SK-MEL-5 (cell line): ENCODE measurements around the gene WDR62. TPM values are rescaled to one million over a fixed set of nuclear protein-coding genes. Genes with fewer than 3 reads are reported as not detected.

ENCODE experiments used
- DNase-seq: peaks from one replicate; pipeline ENCODE4 v3.0.0-alpha.2; 2016; ENCODE audit warnings: low read depth, low spot score
- in situ Hi-C: cut with HindIII; loops from 2 replicates; pipeline ENCODE4 v1.10.0; 2016; ENCODE audit warnings: low sequenced_read_pairs, high pct_unique_total_duplicates, low pct_unique_long_range_greater_than_20kb
- total RNA-seq: library from RNA; depleted of rRNA; stranded (reverse); fragments of >200 nt; shearing (Covaris generic); gene quantifications from 2 replicates; pipeline ENCODE4 v1.2.3, GENCODE V29; 2014; rRNA removed

Gene WDR62
- total RNA-seq, 1 experiment from 2014 or later: 2.7 TPM

DNA sequence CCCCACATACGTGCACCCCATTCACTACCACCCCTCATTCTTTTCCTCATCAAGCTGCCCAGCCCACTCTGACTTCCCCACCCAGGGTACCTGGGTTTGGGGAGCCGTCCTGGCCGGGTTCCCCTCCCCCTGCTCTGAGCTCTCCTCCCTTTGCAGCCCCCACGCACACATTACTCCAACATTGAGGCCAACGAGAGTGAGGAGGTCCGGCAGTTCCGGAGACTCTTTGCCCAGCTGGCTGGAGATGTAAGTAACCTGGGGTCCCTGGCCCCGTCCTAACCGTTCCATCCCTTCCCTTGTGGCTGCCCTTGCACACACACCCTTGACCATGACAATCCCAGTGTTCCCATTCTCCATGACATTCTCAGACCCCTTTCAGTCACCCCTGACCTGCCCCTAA lies 87.8 kb downstream of the WDR62 start:
- no peak for DNase-seq
- in situ Hi-C loops: no loop called here

DNA sequence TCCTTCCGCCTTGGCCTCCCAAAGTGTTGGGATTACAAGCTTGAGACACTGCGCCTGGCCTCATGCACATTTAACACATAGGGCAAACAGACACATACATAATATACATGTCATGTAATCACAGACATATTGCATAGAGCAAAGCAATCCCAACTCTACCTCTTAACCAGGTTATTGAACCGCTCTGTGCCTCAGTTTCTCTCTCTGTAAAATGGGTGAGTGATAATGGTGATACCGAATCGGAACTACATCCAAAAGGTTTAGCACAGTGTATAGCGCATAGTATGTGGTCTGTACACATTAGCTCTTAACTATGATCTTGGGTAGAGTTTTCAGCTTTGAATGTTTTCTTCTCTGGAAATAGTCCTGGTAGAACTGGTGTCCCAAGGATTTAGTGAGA lies 89.9 kb downstream of the WDR62 start:
- in situ Hi-C loops: no loop called here
- DNase-seq: no peak

DNA sequence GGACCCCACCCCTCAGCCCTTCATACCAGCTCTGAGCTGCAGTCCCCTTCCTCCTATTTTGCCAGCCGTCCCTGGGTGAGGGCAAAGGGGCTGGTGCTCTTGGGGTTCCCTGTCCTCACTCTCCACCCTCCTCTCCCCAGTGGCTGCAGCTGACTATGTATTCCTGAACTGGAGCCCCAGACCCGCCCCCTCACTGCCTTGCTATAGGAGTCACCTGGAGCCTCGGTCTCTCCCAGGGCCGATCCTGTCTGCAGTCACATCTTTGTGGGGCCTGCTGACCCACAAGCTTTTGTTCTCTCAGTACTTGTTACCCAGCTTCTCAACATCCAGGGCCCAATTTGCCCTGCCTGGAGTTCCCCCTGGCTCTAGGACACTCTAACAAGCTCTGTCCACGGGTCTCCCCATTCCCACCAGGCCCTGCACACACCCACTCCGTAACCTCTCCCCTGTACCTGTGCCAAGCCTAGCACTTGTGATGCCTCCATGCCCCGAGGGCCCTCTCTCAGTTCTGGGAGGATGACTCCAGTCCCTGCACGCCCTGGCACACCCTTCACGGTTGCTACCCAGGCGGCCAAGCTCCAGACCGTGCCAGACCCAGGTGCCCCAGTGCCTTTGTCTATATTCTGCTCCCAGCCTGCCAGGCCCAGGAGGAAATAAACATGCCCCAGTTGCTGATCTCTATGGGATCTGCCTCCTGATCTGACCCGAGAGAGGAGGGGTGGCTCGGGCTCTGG lies 95.1 kb downstream of the WDR62 start:
- no peak for DNase-seq
- in situ Hi-C loops: no loop called here

DNA sequence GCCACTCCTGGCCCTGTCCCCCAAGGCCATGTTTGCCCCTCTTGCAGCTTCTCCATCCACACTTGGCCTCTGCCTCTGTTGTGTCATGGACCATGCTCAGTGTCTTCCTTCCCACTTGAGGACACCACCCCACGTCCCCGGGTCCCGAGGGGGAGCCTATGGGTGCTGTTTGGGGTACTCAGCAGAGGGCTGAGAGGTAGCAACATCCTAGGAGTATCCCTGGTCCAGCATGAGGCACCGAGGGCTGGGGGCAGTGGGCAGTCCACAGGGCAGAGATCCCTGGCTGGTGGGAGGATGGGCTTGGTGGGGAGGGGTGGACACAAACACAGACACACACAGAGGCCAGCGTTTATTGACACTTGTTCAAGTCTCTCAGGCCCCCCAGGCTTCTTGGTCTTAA lies 95.9 kb downstream of the WDR62 start:
- no peak for DNase-seq
- in situ Hi-C loops: no loop called here

DNA sequence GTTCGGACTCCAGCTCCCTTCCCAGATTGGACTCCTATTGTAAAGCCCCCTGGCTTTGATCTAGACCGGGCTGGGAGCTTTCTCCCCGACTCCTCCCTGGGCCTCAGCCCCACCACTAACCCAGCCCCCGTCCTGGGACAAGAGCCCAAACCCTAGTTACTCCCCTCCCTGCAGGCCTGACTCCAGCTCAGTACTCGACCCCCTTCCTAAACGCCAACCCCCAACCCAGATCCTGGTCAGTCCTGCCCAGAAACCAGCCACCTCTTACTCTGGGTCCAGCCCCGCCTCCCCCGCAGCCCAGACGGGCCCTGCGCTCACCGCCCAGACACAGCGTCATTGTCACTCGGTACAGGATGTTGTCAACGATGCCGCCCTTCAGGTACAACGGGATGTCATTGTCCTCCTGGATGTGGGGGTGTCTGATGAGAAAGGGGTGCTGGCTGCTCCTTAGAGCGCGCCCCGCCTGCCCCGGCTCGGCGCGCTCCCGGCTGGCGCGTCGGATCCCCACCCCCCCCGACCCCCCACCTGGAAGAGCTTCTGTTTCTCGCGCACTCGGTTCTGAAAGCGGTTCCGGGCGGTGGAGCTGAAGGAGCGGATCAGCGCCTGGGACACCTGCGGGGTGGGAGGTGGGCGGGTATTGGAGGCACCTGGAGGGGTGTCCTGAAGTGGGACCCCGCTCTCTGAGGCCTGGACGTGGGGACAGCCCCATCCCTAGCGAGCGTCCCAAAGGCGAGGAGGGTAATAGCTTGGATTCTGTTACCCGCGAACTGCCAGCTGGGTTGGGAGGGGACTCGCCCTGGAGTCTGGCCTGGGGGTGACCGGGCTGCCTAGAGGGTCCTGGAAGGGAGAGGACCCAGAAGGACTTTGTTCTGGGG lies 96.7 kb downstream of the WDR62 start:
- in situ Hi-C loops: no loop called here
- DNase-seq: no peak

DNA sequence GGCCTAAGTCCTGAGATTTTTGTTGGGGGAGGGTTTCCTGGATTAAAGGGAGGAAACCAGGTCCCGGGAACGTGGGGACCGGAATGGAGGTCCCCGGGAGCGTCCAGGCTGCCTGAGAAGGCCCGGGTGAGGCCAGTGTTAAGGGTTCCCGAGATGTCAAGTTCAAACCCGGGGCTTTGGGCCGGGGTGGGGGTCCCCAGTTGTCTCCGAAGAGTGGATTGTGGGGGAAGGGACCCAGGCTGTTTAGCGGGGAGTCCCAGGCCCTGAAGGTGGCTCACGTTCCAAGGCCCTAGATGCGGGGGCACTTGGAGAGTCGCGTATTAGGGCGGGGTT lies 97.3 kb downstream of the WDR62 start:
- in situ Hi-C loops: no loop called here
- no peak for DNase-seq

DNA sequence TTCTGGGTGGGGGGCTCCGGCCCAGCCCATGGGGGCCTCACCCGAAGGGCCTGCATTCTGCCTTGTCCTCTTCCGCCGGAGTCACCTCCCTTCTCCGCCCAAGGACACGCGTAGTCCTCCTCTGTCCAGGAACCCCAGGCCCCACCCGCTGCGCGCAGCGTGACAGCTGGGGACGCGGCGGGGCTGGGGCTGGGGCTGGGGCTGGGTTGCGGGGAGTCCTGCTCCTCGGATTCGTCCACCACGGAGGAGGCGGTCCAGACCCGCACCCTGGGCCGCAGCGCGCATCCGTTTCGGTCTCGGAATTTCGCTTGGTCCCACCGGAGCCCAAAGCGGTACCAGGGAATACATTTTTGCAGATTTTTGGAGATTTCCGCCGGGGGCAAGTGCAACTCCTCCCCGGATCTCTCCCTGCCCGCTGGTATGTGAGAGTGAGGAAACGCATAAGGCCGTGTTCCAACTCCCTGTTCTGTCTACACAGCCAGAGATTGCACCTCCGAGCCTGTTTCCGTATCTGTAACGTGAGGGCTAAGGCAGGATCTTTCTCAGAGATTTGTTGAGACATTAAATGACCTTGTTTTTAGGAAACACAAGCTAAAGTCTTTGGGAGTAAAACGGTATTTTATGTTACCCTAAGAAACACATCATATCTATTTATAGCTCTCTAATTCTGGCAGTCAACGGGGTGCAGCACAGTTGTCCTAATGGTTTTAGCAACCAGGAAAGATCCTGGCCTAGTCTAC lies 97.8 kb downstream of the WDR62 start, which contains the start of gene COX7A1:
COX7A1 (minus strand) TSS at position 96 of the 740 bp plus-strand sequence; CDS start at position 56, 40 bp downstream.
- DNase-seq: no peak

DNA sequence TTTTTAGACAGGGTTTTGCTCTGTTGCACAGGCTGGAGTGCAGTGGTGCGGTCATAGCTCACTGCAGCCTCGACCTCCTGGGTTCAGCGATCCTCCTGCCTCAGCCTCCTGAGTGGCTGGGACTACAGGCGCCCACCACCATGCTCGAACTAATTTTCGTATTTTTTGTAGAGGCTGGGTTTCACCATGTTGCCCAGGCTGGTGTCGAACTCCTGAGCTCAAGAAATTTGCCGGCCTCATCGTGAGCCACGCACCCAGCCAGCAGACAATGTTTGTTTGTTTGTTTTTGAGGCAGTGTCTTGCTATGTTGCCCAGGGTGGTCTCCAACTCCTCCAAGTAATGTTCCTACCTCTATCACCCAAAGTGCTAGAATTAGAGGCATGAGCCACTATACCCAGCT lies 98.4 kb downstream of the WDR62 start:
- DNase-seq: no peak
- in situ Hi-C loops: no loop called here

More for the DNA sequence above, 97.8 kb downstream of the WDR62 start, which contains the start of gene COX7A1:
- in situ Hi-C loops: no loop called here

Other genes with a start within 250 kb of the WDR62 start
- not detected in 2 replicates for gene PRODH2, start 242.1 kb upstream of the WDR62 start, total RNA-seq
- gene NPHS1, start 202.4 kb upstream of the WDR62 start, total RNA-seq: not detected in 2 replicates
- gene KIRREL2, start 198.0 kb upstream of the WDR62 start, total RNA-seq: 1.7 and 2.4 TPM in 2 replicates
- gene APLP1, start 186.3 kb upstream of the WDR62 start, total RNA-seq: 9.2 and 13.5 TPM in 2 replicates
- gene NFKBID, start 154.4 kb upstream of the WDR62 start, total RNA-seq: 1.1 and 1.9 TPM in 2 replicates
- not detected in 2 replicates for gene HCST, start 152.4 kb upstream of the WDR62 start, total RNA-seq
- not detected in 2 replicates for gene TYROBP, start 146.6 kb upstream of the WDR62 start, total RNA-seq
- gene LRFN3, start 118.5 kb upstream of the WDR62 start, total RNA-seq: 1.8 and 3.3 TPM in 2 replicates
- 13.3 and 14.1 TPM in 2 replicates for gene SDHAF1, start 59.7 kb upstream of the WDR62 start, total RNA-seq
- gene SYNE4, start 46.1 kb upstream of the WDR62 start, total RNA-seq: not detected in 2 replicates
- gene ALKBH6, start 40.7 kb upstream of the WDR62 start, total RNA-seq: 11.9 and 14.9 TPM in 2 replicates
- 0.34 and 0.43 TPM in 2 replicates for gene CLIP3, start 22.0 kb upstream of the WDR62 start, total RNA-seq
- gene THAP8, start 612 bp upstream of the WDR62 start, total RNA-seq: 1.5 and 1.6 TPM in 2 replicates
- not detected in 2 replicates for gene OVOL3, start 56.2 kb downstream of the WDR62 start, total RNA-seq
- 62.8 and 70.4 TPM in 2 replicates for gene POLR2I, start 60.0 kb downstream of the WDR62 start, total RNA-seq
- gene TBCB, start 60.6 kb downstream of the WDR62 start, total RNA-seq: 181 and 190 TPM in 2 replicates
- 214 and 271 TPM in 2 replicates for gene CAPNS1, start 85.2 kb downstream of the WDR62 start, total RNA-seq
- gene COX7A1, start 97.5 kb downstream of the WDR62 start, total RNA-seq: not detected in 2 replicates
- gene ZNF565, start 159.8 kb downstream of the WDR62 start, total RNA-seq: 1.7 and 2.6 TPM in 2 replicates
- 88.8 and 97.2 TPM in 2 replicates for gene ZNF146, start 160.2 kb downstream of the WDR62 start, total RNA-seq